HG03135 (cell line): ENCODE measurements around the gene CISH.

ENCODE experiments used
- ATAC-seq: cut with Tn5 transposase; IDR thresholded peaks from one replicate; pipeline ENCODE4 v1.9.1; 2021; ENCODE audit warnings: mild to moderate bottlenecking, moderate library complexity; ENCODE audit not compliant: unreplicated experiment

Gene CISH

GRCh38 chr3:50611464-50612233 lies at the start of gene CISH:
CISH (minus strand) TSS chr3:50611774; CDS start chr3:50611650, 124 bp downstream.
- ATAC-seq = peak; percentile 70

GRCh38 chr3:50660386-50660785 lies 48.8 kb upstream of the CISH start:
- no peak for ATAC-seq

GRCh38 chr3:50658831-50659230 lies 47.3 kb upstream of the CISH start:
- no peak for ATAC-seq

GRCh38 chr3:50658416-50658815 lies 46.8 kb upstream of the CISH start:
- ATAC-seq = no peak

- ATAC-seq = no peak
Measured at GRCh38 chr3:50657816-50658215, 46.2 kb upstream of the CISH start.

- no peak for ATAC-seq
Measured at GRCh38 chr3:50657407-50657806, 45.8 kb upstream of the CISH start.

GRCh38 chr3:50656417-50657195 lies 45.0 kb upstream of the CISH start:
- no peak for ATAC-seq

GRCh38 chr3:50655009-50655830 lies 43.6 kb upstream of the CISH start:
- no peak for ATAC-seq

GRCh38 chr3:50653937-50654595 lies 42.5 kb upstream of the CISH start:
- ATAC-seq = no peak

GRCh38 chr3:50652709-50653108 lies 41.1 kb upstream of the CISH start:
- no peak for ATAC-seq

- no peak for ATAC-seq
Measured at GRCh38 chr3:50651920-50652529, 40.5 kb upstream of the CISH start.

- ATAC-seq = no peak
Measured at GRCh38 chr3:50651445-50651844, 39.9 kb upstream of the CISH start.

- no peak for ATAC-seq
Measured at GRCh38 chr3:50650018-50650417, 38.4 kb upstream of the CISH start.

GRCh38 chr3:50649451-50649931 lies 37.9 kb upstream of the CISH start:
- no peak for ATAC-seq

- ATAC-seq = no peak
Measured at GRCh38 chr3:50648944-50649343, 37.4 kb upstream of the CISH start.

- ATAC-seq = no peak
Measured at GRCh38 chr3:50648313-50648712, 36.7 kb upstream of the CISH start.

- no peak for ATAC-seq
Measured at GRCh38 chr3:50645378-50645777, 33.8 kb upstream of the CISH start.

- ATAC-seq = no peak
Measured at GRCh38 chr3:50644561-50644960, 33.0 kb upstream of the CISH start.

GRCh38 chr3:50642382-50642781 lies 30.8 kb upstream of the CISH start:
- no peak for ATAC-seq

GRCh38 chr3:50639055-50639494 lies 27.5 kb upstream of the CISH start:
- ATAC-seq = no peak
